CD4-positive, alpha-beta T cell treated with Interleukin-10 for 1 hour (primary cell): ENCODE measurements around the gene STPG3.

ENCODE experiments used
- DNase-seq: peaks from one replicate; pipeline ENCODE4 v3.0.0-alpha.2; 2020

The STPG3 gene

GRCh38 chr9:137222190-137223077, 28.7 kb upstream of the STPG3 start, which contains the start of gene RNF208:
Gene RNF208, minus strand, starts transcription at chr9:137222240. Its CDS starts 1,028 bp downstream, at chr9:137221212.
- DNase-seq = no peak

- peak; percentile 99 for DNase-seq
Observed at GRCh38 chr9:137223078-137223970, 27.8 kb upstream of the STPG3 start.

- no peak for DNase-seq
Observed at GRCh38 chr9:137224830-137225694, 26.0 kb upstream of the STPG3 start, which contains the start of gene CYSRT1. Gene CYSRT1, plus strand, starts transcription at chr9:137225174. Its CDS starts 448 bp downstream, at chr9:137225622.

- no peak for DNase-seq
Observed at GRCh38 chr9:137225699-137226331, 25.3 kb upstream of the STPG3 start.

GRCh38 chr9:137226338-137227053, 24.6 kb upstream of the STPG3 start:
- DNase-seq = no peak

- DNase-seq = peak; percentile 87
Observed at GRCh38 chr9:137227054-137227852, 23.8 kb upstream of the STPG3 start, which contains the start of gene RNF224. Gene RNF224, plus strand, starts transcription at chr9:137227502. Its CDS starts 834 bp downstream, at chr9:137228336.

GRCh38 chr9:137227853-137228505, 23.1 kb upstream of the STPG3 start:
- DNase-seq = no peak

- DNase-seq = no peak
Observed at GRCh38 chr9:137228506-137228967, 22.5 kb upstream of the STPG3 start.

GRCh38 chr9:137228968-137229896, 21.9 kb upstream of the STPG3 start:
- no peak for DNase-seq

GRCh38 chr9:137229903-137230704, 21.0 kb upstream of the STPG3 start:
- no peak for DNase-seq

- no peak for DNase-seq
Observed at GRCh38 chr9:137230705-137231371, 20.2 kb upstream of the STPG3 start, which contains the start of gene SLC34A3. Gene SLC34A3, plus strand, starts transcription at chr9:137230901. Its CDS starts 802 bp downstream, at chr9:137231703.

- DNase-seq = no peak
Observed at GRCh38 chr9:137231372-137232039, 19.6 kb upstream of the STPG3 start.

- DNase-seq = no peak
Observed at GRCh38 chr9:137232101-137232500, 19.0 kb upstream of the STPG3 start.

- DNase-seq = no peak
Observed at GRCh38 chr9:137232510-137232909, 18.6 kb upstream of the STPG3 start.

GRCh38 chr9:137233143-137233980, 17.7 kb upstream of the STPG3 start:
- no peak for DNase-seq
